Measurements from ENCODE around the gene HLA-DOB. TPM values are rescaled to one million over a fixed set of nuclear protein-coding genes. Genes with fewer than 3 reads are reported as not detected.

HLA-DOB gene
- total and polyA plus RNA-seq, 2 of the 13 experiments (the other 11 are each of a cell fraction or from before 2014, with no cell fraction given): not detected

DNA sequence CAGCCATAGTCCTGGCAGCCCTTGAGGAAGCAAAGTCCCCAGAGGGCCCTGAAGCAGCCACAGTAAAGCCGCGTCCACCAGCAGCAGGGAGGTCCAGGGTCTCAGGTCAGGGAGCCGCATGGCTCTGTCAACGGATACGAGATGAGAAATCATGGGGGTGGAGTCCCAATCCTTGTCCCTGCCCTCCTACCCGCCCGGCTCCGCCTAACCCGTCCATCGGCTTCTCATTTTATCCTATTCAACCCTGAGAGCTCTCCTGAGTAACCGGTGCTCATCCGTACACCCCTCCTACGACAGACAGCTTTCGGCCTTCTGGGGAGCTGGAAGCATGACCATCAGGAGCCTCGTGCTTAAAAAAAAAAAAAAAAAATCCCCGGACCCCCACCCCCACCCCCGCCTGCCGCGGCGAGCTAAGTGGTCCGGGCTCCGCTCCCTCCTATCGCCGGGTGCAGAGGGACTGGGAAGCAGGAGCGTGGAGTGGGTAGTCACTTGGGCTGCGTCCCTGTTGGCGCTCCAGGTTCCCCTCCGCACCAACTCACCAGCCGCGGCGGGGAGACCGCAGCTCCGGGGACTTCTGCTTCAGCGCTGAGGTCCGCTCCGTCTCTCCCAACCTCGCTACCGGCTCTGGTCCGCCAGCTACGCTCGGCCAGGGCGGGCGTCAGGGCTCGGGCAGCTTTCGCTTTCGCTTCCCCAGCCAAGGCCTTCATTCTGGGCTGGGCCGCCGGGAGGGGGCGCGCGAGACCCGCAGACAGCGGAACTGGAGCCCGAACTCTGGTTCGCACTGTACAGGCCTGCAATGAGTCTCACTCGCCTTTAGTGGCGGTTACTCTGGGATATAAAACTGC, 21.5 kb upstream of the HLA-DOB start, which contains the start of gene TAP2 (continued):
- 0 out of 2 replicates have a peak, but pooled peaks have one; percentile 41 for TF ChIP-seq ZNF605 (CRISPR knock-in tag; IDR thresholded peaks at IDR 0.05)
- 0 out of 2 replicates have a peak, but pooled peaks have one; percentile 41 for TF ChIP-seq ZMYM2 (CRISPR knock-in tag; IDR thresholded peaks at IDR 0.05)
- TF ChIP-seq, protein P1, sequence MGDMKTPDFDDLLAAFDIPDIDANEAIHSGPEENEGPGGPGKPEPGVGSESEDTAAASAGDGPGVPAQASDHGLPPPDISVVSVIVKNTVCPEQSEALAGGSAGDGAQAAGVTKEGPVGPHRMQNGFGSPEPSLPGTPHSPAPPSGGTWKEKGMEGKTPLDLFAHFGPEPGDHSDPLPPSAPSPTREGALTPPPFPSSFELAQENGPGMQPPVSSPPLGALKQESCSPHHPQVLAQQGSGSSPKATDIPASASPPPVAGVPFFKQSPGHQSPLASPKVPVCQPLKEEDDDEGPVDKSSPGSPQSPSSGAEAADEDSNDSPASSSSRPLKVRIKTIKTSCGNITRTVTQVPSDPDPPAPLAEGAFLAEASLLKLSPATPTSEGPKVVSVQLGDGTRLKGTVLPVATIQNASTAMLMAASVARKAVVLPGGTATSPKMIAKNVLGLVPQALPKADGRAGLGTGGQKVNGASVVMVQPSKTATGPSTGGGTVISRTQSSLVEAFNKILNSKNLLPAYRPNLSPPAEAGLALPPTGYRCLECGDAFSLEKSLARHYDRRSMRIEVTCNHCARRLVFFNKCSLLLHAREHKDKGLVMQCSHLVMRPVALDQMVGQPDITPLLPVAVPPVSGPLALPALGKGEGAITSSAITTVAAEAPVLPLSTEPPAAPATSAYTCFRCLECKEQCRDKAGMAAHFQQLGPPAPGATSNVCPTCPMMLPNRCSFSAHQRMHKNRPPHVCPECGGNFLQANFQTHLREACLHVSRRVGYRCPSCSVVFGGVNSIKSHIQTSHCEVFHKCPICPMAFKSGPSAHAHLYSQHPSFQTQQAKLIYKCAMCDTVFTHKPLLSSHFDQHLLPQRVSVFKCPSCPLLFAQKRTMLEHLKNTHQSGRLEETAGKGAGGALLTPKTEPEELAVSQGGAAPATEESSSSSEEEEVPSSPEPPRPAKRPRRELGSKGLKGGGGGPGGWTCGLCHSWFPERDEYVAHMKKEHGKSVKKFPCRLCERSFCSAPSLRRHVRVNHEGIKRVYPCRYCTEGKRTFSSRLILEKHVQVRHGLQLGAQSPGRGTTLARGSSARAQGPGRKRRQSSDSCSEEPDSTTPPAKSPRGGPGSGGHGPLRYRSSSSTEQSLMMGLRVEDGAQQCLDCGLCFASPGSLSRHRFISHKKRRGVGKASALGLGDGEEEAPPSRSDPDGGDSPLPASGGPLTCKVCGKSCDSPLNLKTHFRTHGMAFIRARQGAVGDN (CRISPR knock-in tag; IDR thresholded peaks at IDR 0.05): peak; percentile 77
- TF ChIP-seq SOX13 (IDR thresholded peaks at IDR 0.05): no peak
- TF ChIP-seq SOX13 (CRISPR knock-in tag; conservative IDR thresholded peaks at IDR 0.05 in 1 of 2, IDR thresholded peaks at IDR 0.05 in 1 of 2): peak in 1 of 2 experiments; percentile 20; a peak in 1 of 4 replicates
- no peak for TF ChIP-seq RAD51 (IDR thresholded peaks at IDR 0.05; ENCODE audit: borderline replicate concordance)
- 0 out of 2 replicates have a peak, but pooled peaks have one; percentile 47 for TF ChIP-seq MTF1 (CRISPR knock-in tag; IDR thresholded peaks at IDR 0.05)
- no peak for TF ChIP-seq CREM (IDR thresholded peaks at IDR 0.05)
- TF ChIP-seq CREM (CRISPR knock-in tag; IDR thresholded peaks at IDR 0.05): no peak
- peak; percentile 50 for TF ChIP-seq ZNF768 (CRISPR knock-in tag; IDR thresholded peaks at IDR 0.05)
- peak; percentile 55; the same call in 1 of the 2 replicates for TF ChIP-seq ZNF652 (CRISPR knock-in tag; IDR thresholded peaks at IDR 0.05; ENCODE audit: borderline replicate concordance, low read depth)
- no peak for TF ChIP-seq HOXA9 (CRISPR knock-in tag; IDR thresholded peaks at IDR 0.05; ENCODE audit: borderline replicate concordance)
- TF ChIP-seq, protein P2, sequence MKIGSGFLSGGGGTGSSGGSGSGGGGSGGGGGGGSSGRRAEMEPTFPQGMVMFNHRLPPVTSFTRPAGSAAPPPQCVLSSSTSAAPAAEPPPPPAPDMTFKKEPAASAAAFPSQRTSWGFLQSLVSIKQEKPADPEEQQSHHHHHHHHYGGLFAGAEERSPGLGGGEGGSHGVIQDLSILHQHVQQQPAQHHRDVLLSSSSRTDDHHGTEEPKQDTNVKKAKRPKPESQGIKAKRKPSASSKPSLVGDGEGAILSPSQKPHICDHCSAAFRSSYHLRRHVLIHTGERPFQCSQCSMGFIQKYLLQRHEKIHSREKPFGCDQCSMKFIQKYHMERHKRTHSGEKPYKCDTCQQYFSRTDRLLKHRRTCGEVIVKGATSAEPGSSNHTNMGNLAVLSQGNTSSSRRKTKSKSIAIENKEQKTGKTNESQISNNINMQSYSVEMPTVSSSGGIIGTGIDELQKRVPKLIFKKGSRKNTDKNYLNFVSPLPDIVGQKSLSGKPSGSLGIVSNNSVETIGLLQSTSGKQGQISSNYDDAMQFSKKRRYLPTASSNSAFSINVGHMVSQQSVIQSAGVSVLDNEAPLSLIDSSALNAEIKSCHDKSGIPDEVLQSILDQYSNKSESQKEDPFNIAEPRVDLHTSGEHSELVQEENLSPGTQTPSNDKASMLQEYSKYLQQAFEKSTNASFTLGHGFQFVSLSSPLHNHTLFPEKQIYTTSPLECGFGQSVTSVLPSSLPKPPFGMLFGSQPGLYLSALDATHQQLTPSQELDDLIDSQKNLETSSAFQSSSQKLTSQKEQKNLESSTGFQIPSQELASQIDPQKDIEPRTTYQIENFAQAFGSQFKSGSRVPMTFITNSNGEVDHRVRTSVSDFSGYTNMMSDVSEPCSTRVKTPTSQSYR (CRISPR knock-in tag; IDR thresholded peaks at IDR 0.05; ENCODE audit: borderline replicate concordance): 0 out of 2 replicates have a peak, but pooled peaks have one; percentile 24
- 0 out of 2 replicates have a peak, but pooled peaks have one; percentile 39 for TF ChIP-seq MEF2D (CRISPR knock-in tag; IDR thresholded peaks at IDR 0.05)
- peak; percentile 60 to 73 for TF ChIP-seq POLR2A (IDR thresholded peaks at IDR 0.05; ENCODE audit: insufficient read depth in 1 of 2, low read depth in 2 of 2, low read length in 2 of 2)
- peak; percentile 79; the same call in 1 of the 2 replicates for TF ChIP-seq SNAI1 (CRISPR knock-in tag; IDR thresholded peaks at IDR 0.05; ENCODE audit: borderline replicate concordance)
- no peak for TF ChIP-seq ZNF790 (CRISPR knock-in tag; IDR thresholded peaks at IDR 0.05; ENCODE audit: borderline replicate concordance)
- TF ChIP-seq NFE2 (CRISPR knock-in tag; IDR thresholded peaks at IDR 0.05): 0 out of 2 replicates have a peak, but pooled peaks have one; percentile 19

Data from HepG2 (cell line).